NT2/D1 (cell line): ENCODE measurements around the gene FLRT3.

Experiments used
- YY1 ChIP-seq: IDR thresholded peaks from 2 replicates; pipeline ENCODE4 v1.6.1; 2011; ENCODE audit not compliant: insufficient read length, insufficient read depth
- ZNF274 ChIP-seq: IDR thresholded peaks from 2 replicates; pipeline ENCODE4 v1.6.1; 2011; ENCODE audit warnings: mild to moderate bottlenecking, low read depth, low read length

- TF ChIP-seq YY1 (no peak), ZNF274 (no peak)
These were observed 53.0 kb downstream of the FLRT3 start for GRCh38 chr20:14284443-14284842.
